ENCODE results near the gene BRSK2. TPM values are rescaled to one million over a fixed set of nuclear protein-coding genes. Genes with fewer than 3 reads are reported as not detected.

BRSK2 gene
- polyA plus RNA-seq, 1 of the 3 experiments (the other 2 are of a cell fraction), result 0.64 TPM

DNA sequence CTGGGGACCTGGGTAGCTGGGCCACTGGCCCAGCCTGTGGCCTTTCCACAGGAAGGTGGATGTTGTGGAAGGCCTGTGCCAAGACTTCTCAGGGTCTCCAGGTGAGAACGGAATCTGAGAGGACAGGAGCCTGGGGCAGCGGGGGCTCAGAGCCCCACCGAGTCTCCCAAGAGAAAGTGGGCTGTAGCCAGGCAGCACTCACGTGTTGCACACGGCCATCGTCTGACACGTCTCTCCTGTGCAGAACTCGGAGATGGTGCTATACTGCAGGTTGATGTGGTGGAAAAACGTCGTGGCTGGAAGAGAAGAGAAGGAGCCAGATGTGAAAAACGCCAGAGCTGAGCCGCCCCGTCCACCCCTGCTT lies 90.4 kb downstream of the BRSK2 start:
- no peaks in the 10 kb centered on the region for H3K9me2 ChIP-seq
- DNase-seq, result no peak
- no peak overlapping the region for H3K27ac ChIP-seq (ENCODE audit: low read depth in 2 of 2, low read length in 1 of 2)
- WGBS (ENCODE audit: low lambda C conversion rate), result 87% methylated on average over 13 of the region's 13 CpGs
- H3K4me1 ChIP-seq (ENCODE audit: control insufficient read depth in 1 of 2, insufficient read depth in 2 of 2, low read depth in 1 of 2, low read length in 1 of 2), result no peaks in the 10 kb centered on the region; a peak in 1 of 4 replicates
- no peaks in the 10 kb centered on the region for H3K9me3 ChIP-seq
- H3K9ac ChIP-seq, result no peak overlapping the region
- no peaks in the 10 kb centered on the region for H3F3A ChIP-seq (replicated peaks; ENCODE audit: insufficient read depth)
- peaks cover 13% of the 10 kb centered on the region; the same call in 1 of the 2 replicates for H3K79me2 ChIP-seq (ENCODE audit: insufficient read depth)
- H3K4me3 ChIP-seq (ENCODE audit: low read depth in 2 of 2, low read length in 1 of 2), result no peak overlapping the region
- H3K36me3 ChIP-seq (replicated peaks in 1 of 2; ENCODE audit: control insufficient read depth in 1 of 2, insufficient read depth in 2 of 2, low read length in 1 of 2), result peaks cover 11 to 40% of the 10 kb centered on the region in 2 experiments
- TF ChIP-seq, protein P1, sequence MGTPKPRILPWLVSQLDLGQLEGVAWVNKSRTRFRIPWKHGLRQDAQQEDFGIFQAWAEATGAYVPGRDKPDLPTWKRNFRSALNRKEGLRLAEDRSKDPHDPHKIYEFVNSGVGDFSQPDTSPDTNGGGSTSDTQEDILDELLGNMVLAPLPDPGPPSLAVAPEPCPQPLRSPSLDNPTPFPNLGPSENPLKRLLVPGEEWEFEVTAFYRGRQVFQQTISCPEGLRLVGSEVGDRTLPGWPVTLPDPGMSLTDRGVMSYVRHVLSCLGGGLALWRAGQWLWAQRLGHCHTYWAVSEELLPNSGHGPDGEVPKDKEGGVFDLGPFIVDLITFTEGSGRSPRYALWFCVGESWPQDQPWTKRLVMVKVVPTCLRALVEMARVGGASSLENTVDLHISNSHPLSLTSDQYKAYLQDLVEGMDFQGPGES (IDR thresholded peaks at IDR 0.05; ENCODE audit: low read depth, low read length), result no peak
- TF ChIP-seq EP300 (IDR thresholded peaks at IDR 0.05; ENCODE audit: borderline replicate concordance in 1 of 2, low read depth in 1 of 2, low read length in 1 of 2) (no peak), FOXJ3 (CRISPR knock-in tag; IDR thresholded peaks at IDR 0.05) (no peak), RXRA (IDR thresholded peaks at IDR 0.05; ENCODE audit: borderline replicate concordance, low read depth) (no peak), TEAD4 (IDR thresholded peaks at IDR 0.05; ENCODE audit: borderline replicate concordance, insufficient read depth) (no peak), NFIC (IDR thresholded peaks at IDR 0.05; ENCODE audit: borderline replicate concordance) (no peak), JUND (IDR thresholded peaks at IDR 0.05) (no peak)
- TF ChIP-seq, protein P2, sequence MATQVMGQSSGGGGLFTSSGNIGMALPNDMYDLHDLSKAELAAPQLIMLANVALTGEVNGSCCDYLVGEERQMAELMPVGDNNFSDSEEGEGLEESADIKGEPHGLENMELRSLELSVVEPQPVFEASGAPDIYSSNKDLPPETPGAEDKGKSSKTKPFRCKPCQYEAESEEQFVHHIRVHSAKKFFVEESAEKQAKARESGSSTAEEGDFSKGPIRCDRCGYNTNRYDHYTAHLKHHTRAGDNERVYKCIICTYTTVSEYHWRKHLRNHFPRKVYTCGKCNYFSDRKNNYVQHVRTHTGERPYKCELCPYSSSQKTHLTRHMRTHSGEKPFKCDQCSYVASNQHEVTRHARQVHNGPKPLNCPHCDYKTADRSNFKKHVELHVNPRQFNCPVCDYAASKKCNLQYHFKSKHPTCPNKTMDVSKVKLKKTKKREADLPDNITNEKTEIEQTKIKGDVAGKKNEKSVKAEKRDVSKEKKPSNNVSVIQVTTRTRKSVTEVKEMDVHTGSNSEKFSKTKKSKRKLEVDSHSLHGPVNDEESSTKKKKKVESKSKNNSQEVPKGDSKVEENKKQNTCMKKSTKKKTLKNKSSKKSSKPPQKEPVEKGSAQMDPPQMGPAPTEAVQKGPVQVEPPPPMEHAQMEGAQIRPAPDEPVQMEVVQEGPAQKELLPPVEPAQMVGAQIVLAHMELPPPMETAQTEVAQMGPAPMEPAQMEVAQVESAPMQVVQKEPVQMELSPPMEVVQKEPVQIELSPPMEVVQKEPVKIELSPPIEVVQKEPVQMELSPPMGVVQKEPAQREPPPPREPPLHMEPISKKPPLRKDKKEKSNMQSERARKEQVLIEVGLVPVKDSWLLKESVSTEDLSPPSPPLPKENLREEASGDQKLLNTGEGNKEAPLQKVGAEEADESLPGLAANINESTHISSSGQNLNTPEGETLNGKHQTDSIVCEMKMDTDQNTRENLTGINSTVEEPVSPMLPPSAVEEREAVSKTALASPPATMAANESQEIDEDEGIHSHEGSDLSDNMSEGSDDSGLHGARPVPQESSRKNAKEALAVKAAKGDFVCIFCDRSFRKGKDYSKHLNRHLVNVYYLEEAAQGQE (IDR thresholded peaks at IDR 0.05; ENCODE audit: low read depth, low read length), result no peak
- no peak overlapping the region for H2AFZ ChIP-seq (ENCODE audit: low read depth)
- peaks cover 37% of the 10 kb centered on the region for H4K20me1 ChIP-seq (ENCODE audit: insufficient read depth)
- H3K27me3 ChIP-seq (ENCODE audit: insufficient read depth), result no peaks in the 10 kb centered on the region
- CTCF ChIA-PET, result interaction anchor here (2.1 kb wide), 1 partner anchor 35 kb away, joined by 9 read pairs; no protein-coding TSS in a partner anchor
- H3K4me2 ChIP-seq, result no peak overlapping the region
- POLR2A ChIA-PET, result no interaction called here

DNA sequence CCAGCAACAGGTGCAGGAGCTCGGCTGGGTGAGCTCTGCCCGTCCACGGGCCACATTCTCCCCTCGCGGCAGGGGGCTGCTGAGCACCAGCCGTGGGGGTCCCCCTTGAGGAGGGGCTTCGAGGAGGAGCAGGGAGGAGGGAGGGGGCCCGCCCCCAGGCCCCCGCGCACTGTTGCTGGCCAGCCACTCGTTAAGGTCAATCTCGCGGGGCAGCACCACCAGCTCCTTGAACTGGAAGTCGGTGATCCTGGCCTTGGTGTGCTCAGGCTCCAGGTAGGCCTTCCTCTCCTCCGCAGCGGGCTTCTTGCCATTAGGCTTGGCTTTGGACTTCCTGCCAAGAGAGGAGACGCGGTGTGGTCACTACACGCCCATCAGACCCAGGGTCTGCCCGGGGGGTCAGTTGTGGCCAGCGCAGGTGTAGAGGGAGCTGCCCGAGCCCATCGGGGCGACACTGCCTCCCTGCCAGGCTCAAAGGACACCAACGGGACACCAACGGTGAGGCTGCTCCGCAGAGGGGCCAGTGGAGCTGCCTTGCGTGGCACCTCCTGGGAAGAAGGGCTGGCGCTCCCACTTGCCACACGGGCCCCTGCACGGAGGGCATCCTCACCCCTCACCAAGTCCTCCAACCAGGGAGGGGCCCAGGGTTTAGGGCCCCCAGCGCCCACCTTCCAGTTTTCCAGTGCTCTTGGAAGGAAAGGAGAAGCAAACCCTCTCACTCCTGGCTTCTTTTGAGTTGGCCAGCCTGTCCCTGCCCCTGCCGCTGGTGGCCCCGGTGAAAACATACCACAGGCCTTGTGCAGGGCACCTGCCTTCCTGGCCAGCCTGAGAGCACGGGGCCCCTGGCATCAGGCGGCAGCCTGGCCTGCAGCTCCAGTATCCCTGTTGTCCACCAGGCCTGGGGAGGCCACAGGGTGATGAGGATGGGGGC lies 91.1 kb downstream of the BRSK2 start:
- Histone ChIP-seq H3K4me2 (no peak overlapping the region), H3K4me1 (ENCODE audit: control insufficient read depth in 1 of 2, insufficient read depth in 2 of 2, low read depth in 1 of 2, low read length in 1 of 2) (peaks cover 0 to 3% of the 10 kb centered on the region in 2 experiments; a peak in 1 of 4 replicates), H3F3A (replicated peaks; ENCODE audit: insufficient read depth) (no peaks in the 10 kb centered on the region), H3K36me3 (replicated peaks in 1 of 2; ENCODE audit: control insufficient read depth in 1 of 2, insufficient read depth in 2 of 2, low read length in 1 of 2) (peaks cover 8 to 35% of the 10 kb centered on the region in 2 experiments), H3K9me3 (no peaks in the 10 kb centered on the region), H3K79me2 (ENCODE audit: insufficient read depth) (peaks cover 13% of the 10 kb centered on the region; the same call in 1 of the 2 replicates), H2AFZ (ENCODE audit: low read depth) (no peak overlapping the region), H4K20me1 (ENCODE audit: insufficient read depth) (peaks cover 43% of the 10 kb centered on the region), H3K9ac (no peak overlapping the region), H3K9me2 (no peaks in the 10 kb centered on the region), H3K27ac (ENCODE audit: low read depth in 2 of 2, low read length in 1 of 2) (no peak overlapping the region), H3K27me3 (ENCODE audit: insufficient read depth) (no peaks in the 10 kb centered on the region), H3K4me3 (ENCODE audit: low read depth in 2 of 2, low read length in 1 of 2) (no peak overlapping the region)
- no peak for DNase-seq
- ChIA-PET CTCF (interaction anchor here (1.0 to 2.1 kb wide), 2 partner anchors 25 to 35 kb away, joined by 3 to 9 read pairs; no protein-coding TSS in a partner anchor), POLR2A (no interaction called here)
- TF ChIP-seq ELF1 (IDR thresholded peaks at IDR 0.05), result no peak
- no peak for TF ChIP-seq FOXJ3 (CRISPR knock-in tag; IDR thresholded peaks at IDR 0.05)
- TF ChIP-seq, protein P3, sequence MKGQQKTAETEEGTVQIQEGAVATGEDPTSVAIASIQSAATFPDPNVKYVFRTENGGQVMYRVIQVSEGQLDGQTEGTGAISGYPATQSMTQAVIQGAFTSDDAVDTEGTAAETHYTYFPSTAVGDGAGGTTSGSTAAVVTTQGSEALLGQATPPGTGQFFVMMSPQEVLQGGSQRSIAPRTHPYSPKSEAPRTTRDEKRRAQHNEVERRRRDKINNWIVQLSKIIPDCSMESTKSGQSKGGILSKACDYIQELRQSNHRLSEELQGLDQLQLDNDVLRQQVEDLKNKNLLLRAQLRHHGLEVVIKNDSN (IDR thresholded peaks at IDR 0.05; ENCODE audit: borderline replicate concordance, low read depth), result no peak
- TF ChIP-seq, protein P4, sequence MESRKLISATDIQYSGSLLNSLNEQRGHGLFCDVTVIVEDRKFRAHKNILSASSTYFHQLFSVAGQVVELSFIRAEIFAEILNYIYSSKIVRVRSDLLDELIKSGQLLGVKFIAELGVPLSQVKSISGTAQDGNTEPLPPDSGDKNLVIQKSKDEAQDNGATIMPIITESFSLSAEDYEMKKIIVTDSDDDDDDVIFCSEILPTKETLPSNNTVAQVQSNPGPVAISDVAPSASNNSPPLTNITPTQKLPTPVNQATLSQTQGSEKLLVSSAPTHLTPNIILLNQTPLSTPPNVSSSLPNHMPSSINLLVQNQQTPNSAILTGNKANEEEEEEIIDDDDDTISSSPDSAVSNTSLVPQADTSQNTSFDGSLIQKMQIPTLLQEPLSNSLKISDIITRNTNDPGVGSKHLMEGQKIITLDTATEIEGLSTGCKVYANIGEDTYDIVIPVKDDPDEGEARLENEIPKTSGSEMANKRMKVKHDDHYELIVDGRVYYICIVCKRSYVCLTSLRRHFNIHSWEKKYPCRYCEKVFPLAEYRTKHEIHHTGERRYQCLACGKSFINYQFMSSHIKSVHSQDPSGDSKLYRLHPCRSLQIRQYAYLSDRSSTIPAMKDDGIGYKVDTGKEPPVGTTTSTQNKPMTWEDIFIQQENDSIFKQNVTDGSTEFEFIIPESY (IDR thresholded peaks at IDR 0.05; ENCODE audit: borderline replicate concordance, low read depth), result no peak
- 95% methylated on average over 23 of the region's 36 CpGs for WGBS (ENCODE audit: low lambda C conversion rate)
